Brain microvascular endothelial cell (primary cell): ENCODE measurements around the gene CACTIN.

Source experiments
- DNase-seq: peaks from one replicate; pipeline ENCODE4 v3.0.0-alpha.2; 2020
- H3K27ac ChIP-seq: fragments of 250-450 bp; sonication (Bioruptor Pico); 2 replicates; pipeline ENCODE4 v1.5.1; 2020; ENCODE audit warnings: mild to moderate bottlenecking, moderate library complexity
- H3K27me3 ChIP-seq: fragments of 250-450 bp; sonication (Bioruptor Pico); replicated peaks from 2 replicates; pipeline ENCODE4 v1.5.1; 2020; ENCODE audit warnings: mild to moderate bottlenecking
- H3K36me3 ChIP-seq: fragments of 250-450 bp; sonication (Bioruptor Pico); replicated peaks from 2 replicates; pipeline ENCODE4 v1.5.1; 2020; ENCODE audit warnings: mild to moderate bottlenecking
- H3K4me3 ChIP-seq: 2 replicates; pipeline ENCODE4 v1.5.1; 2011; ENCODE audit warnings: low read depth, mild to moderate bottlenecking, control low read depth, low read length, moderate library complexity
- in situ Hi-C: cut with HindIII; loops from 2 replicates; pipeline ENCODE4 v1.10.0; 2017; ENCODE audit warnings: low sequenced_read_pairs, low pct_ligation_motif_present
- TF ChIP-seq, protein P1 (sequence below): IDR thresholded peaks from 2 replicates; pipeline ENCODE4 v1.5.1; 2011; ENCODE audit warnings: low read depth, mild to moderate bottlenecking, moderate library complexity, low read length, control low read depth, inconsistent platforms; ENCODE audit errors: missing control alignments

CACTIN gene

DNA sequence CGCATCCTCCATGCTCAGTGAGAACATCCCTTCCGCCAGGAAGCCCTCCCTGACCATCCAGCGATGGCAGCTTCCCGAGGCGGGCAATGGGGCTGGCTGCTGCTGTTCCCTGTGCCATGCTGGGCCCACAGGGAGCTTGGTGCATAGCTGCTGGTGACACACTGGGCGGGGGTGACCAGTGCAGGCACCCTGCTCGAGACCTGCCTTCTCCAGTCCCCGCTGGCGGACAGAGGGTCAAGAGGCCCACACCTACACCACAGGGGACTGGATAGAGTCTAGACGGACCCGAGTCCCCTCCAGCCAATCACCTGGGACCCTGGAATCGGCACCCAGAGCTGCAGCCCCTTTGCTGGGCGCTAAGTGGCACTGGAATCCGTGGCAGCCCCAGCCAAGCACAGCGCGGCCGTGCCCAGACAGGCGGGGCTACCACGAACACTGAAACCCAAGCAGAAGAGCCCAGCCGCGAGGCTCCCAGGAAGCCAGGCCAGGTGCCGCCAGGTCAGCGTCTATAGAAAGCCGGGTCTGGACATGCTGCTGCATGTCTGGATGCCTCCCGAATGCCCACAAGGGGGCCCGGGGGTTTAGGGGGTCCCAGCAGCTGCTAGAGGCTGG is 11.0 kb downstream of the CACTIN start:
- TF ChIP-seq, protein P1, sequence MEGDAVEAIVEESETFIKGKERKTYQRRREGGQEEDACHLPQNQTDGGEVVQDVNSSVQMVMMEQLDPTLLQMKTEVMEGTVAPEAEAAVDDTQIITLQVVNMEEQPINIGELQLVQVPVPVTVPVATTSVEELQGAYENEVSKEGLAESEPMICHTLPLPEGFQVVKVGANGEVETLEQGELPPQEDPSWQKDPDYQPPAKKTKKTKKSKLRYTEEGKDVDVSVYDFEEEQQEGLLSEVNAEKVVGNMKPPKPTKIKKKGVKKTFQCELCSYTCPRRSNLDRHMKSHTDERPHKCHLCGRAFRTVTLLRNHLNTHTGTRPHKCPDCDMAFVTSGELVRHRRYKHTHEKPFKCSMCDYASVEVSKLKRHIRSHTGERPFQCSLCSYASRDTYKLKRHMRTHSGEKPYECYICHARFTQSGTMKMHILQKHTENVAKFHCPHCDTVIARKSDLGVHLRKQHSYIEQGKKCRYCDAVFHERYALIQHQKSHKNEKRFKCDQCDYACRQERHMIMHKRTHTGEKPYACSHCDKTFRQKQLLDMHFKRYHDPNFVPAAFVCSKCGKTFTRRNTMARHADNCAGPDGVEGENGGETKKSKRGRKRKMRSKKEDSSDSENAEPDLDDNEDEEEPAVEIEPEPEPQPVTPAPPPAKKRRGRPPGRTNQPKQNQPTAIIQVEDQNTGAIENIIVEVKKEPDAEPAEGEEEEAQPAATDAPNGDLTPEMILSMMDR: no peak
- Histone ChIP-seq H3K4me3 (no peak overlapping the region), H3K27me3 (no peaks in the 10 kb centered on the region), H3K27ac (no peak overlapping the region), H3K36me3 (peaks cover 25% of the 10 kb centered on the region)
- in situ Hi-C loops: no loop called here
- no peak for DNase-seq

DNA sequence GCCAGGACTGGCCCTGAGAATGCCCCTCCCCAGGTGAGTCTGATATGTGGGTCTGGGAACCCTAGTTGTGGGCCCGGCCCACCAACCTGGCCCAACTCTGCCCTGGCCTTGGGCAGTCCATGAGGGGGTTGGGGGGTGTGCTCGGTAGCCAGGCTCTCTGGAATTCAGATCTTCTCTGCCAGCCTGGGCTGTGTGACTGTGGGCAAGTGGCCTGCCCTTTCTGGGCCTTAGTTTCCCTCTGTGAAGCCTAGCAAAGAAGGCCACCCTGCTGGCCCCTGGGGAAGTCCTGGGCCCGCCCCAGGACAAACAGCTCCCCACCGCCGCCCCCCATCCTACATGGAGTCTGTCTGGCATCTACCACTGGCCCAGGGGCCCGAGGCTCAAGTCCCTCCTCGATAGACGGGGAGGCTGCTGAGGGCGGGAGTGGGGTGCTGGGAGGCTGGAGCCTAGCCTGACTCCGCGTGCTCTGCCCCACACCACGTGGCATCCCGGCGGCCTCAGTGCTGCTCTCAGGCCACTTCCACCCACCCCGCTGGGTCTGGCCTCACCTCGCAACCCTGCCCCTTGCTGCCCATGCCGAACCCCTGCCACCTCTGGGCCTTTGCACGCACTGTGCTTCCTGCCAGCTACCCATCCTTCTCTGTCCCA is 11.6 kb downstream of the CACTIN start:
- Histone ChIP-seq H3K27ac (no peak overlapping the region), H3K4me3 (no peak overlapping the region)
- in situ Hi-C loops: no loop called here

DNA sequence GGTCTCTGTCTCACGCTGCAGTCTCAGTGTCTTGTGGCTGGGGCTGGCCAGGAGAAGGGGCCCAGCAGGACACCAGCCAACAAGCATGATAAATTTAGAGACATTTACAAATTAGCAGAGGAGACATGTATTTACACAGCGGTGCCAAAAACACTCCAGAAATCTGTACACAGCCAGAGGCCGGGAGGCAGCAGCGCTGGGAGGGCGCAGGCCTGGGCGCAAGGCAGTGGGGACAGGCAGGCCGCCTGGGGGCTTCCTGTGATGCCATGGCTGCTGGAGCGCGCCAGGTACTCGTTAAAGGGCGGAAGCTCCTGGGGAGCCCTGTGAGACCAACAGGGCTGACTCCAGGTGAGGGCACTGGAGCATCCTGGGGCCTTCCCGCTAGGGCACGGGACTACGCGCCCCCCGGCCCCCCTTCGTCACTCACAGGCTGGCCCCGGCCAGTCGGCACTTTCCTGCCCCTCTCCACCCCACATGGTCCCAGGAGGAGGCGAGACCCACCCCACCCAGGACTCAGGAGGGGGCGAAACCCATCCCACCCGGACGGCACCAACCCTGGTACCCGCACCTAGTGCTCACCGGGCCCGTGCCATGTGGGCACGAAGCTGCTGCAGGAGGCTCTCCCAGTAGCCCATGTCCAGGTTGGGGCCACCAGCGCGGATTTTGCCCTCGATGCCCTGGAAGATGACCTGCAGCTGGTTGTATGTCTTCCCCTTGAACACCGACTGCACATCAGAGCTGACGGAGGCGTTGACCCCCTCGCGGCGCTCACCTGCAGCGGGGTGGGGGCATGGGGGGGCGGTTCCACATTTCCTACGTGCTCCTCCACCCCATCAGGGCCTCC is 12.6 kb downstream of the CACTIN start:
- TF ChIP-seq, protein P1: no peak
- no peak for DNase-seq
- Histone ChIP-seq H3K4me3 (no peak overlapping the region), H3K36me3 (peaks cover 23% of the 10 kb centered on the region), H3K27ac (no peak overlapping the region), H3K27me3 (no peaks in the 10 kb centered on the region)
- in situ Hi-C loops: no loop called here

More for the DNA sequence above, 11.6 kb downstream of the CACTIN start:
- H3K27me3 ChIP-seq: no peaks in the 10 kb centered on the region
- DNase-seq: no peak
- TF ChIP-seq, protein P1: no peak
- peaks cover 25% of the 10 kb centered on the region for H3K36me3 ChIP-seq

DNA sequence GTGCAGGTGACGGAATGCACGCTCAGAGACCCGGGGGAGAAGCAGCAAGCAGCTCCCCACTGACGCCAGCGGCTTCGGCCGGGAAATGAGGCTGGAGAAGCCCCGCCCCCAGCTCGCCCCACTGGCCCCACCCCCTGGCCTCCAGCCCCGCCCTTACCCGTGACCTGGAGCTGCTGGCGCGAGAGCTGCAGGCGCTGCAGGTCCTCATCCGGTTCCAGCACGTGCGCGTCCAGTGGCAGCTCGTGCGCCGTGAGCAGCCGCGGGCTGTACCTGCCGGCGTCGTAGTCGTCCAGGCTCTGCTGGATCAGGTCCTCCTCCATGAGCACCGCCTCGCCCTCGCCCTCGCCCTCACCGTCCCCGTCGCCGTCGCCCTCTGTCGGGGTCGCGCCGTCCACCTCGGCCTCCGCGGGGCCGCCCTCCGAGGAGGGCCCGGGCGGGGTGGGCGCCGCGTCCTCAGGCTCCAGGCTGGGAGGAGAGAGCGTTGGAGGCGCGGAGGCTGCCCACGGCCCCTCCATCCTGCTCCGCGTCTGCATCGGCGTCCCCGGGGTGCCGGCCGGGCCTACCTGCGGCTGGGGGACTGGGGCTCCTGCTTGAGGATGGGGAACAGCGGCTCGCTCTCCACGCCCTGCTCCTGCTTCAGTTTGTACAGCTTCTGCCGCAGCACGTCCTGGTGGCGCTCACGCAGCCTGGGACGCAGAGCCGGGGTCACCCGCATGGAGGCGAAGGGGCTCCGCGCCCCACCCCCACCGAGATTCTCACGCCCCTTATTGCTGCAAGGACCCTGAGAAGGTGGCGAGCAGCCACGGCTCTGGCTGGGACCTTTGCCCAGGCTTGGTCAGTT is 13.5 kb downstream of the CACTIN start:
- Histone ChIP-seq H3K27me3 (no peaks in the 10 kb centered on the region), H3K36me3 (peaks cover 23% of the 10 kb centered on the region), H3K27ac (no peak overlapping the region), H3K4me3 (no peak overlapping the region)
- TF ChIP-seq, protein P1: no peak
- DNase-seq: no peak
- in situ Hi-C loops: no loop called here

DNA sequence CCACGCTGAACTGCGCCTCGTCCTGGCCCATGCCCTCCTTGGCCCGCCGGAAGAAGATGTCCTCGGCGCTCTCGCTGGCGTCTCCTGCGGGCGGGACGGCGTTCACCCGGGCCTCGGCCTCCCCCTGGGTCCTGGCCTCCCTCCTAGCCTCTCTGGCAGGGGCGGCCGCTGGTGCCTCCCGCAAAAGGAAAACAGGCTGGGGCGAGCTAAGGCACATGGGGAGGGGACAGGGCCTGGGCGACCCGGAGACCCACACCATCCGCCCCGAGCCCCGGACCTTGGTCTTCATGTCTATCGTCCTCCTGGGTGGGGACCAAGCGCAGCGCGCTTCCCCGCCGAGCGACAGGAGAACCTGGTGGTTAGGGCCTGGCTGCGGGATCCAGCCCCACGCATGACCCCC is 14.3 kb downstream of the CACTIN start:
- Histone ChIP-seq H3K4me3 (no peak overlapping the region), H3K36me3 (peaks cover 23% of the 10 kb centered on the region), H3K27ac (no peak overlapping the region), H3K27me3 (no peaks in the 10 kb centered on the region)
- in situ Hi-C loops: no loop called here
- TF ChIP-seq, protein P1: no peak
- no peak for DNase-seq
